Measurements from ENCODE around the gene PCNX1. TPM values are rescaled to one million over a fixed set of nuclear protein-coding genes. Genes with fewer than 3 reads are reported as not detected.
"Not testable (repeated sequence)": the region's sequence is repeated elsewhere in the genome, so short reads cannot be mapped to it uniquely, and the experiment has no call there.

Gene PCNX1
- total RNA-seq, 1 experiment from 2014 or later = 15.4 TPM

DNA sequence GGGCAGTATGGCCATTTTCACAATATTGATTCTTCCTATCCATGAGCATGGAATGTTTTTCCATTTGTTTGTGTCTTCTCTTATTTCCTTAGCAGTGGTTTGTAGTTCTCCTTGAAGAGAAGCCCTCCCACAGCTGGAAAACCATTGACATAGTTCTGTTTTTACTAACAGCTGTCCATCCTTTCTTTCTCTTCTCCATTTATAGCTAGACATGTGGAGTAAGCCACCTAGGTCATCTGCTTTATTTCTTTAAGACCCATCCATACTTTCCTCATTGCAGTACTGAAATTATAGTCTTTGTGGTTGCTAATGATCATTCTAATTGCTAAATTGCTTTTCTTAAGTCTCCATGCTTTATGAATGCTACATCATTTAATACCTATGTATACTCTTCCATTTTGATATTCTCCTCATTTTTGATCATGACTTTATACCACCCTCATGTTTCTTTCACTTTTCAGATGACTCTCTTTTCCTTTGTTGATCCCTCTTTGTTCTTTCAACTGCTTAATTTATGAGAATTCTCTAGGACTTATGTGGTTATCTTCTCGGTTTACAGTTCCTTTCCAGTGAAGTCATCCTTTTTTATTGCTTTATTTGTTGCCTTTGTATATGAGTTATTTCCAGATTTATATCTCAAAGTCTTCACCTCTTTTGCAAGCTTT lies 114.2 kb downstream of the PCNX1 start:
- DNase-seq (ENCODE audit: low read depth, low spot score) = no peak
- in situ Hi-C loops (cut with HindIII; ENCODE audit: low pct_unique_long_range_greater_than_20kb, low sequenced_read_pairs) = no loop called here

GRCh38 chr14:71022012-71022869 lies 115.0 kb downstream of the PCNX1 start:
- DNase-seq (ENCODE audit: low read depth, low spot score) = no peak
- in situ Hi-C loops (cut with HindIII; ENCODE audit: low pct_unique_long_range_greater_than_20kb, low sequenced_read_pairs) = no loop called here

GRCh38 chr14:71022939-71023338 lies 115.7 kb downstream of the PCNX1 start:
- in situ Hi-C loops (cut with HindIII; ENCODE audit: low pct_unique_long_range_greater_than_20kb, low sequenced_read_pairs) = no loop called here
- no peak for DNase-seq (ENCODE audit: low read depth, low spot score)

- in situ Hi-C loops (cut with HindIII; ENCODE audit: low pct_unique_long_range_greater_than_20kb, low sequenced_read_pairs) = no loop called here
- DNase-seq (ENCODE audit: low read depth, low spot score) = no peak
These were observed 122.0 kb downstream of the PCNX1 start for GRCh38 chr14:71029236-71029781.

DNA sequence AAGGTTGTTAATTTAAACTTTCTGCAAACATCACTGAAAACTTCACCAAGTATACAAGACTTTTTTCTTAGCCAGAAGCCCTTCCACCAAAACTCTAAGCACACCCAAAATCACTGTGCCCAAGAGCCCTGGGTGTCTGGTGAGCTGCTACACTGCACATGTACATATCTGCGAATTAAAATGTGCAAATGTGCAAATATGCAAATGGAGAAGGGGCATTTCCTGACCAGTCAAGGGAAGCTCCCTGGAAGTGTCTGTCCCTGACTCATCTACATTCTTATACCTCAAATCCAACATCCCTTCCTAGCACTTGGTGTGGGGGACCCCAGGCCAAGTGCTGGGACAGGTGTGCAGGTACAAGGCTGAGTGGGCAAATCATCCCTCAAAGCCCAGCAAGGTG lies 123.7 kb downstream of the PCNX1 start:
- no peak for DNase-seq (ENCODE audit: low read depth, low spot score)
- in situ Hi-C loops (cut with HindIII; ENCODE audit: low pct_unique_long_range_greater_than_20kb, low sequenced_read_pairs) = no loop called here

- DNase-seq (ENCODE audit: low read depth, low spot score) = no peak
- in situ Hi-C loops (cut with HindIII; ENCODE audit: low pct_unique_long_range_greater_than_20kb, low sequenced_read_pairs) = no loop called here
These were observed 129.2 kb downstream of the PCNX1 start for GRCh38 chr14:71036433-71036832.

- no peak for DNase-seq (ENCODE audit: low read depth, low spot score)
- in situ Hi-C loops (cut with HindIII; ENCODE audit: low pct_unique_long_range_greater_than_20kb, low sequenced_read_pairs) = no loop called here
These were observed 141.1 kb downstream of the PCNX1 start for GRCh38 chr14:71048393-71048792.

GRCh38 chr14:71049435-71050133 lies 142.3 kb downstream of the PCNX1 start:
- no peak for DNase-seq (ENCODE audit: low read depth, low spot score)
- in situ Hi-C loops (cut with HindIII; ENCODE audit: low pct_unique_long_range_greater_than_20kb, low sequenced_read_pairs) = no loop called here

- peak; percentile 37 for DNase-seq (ENCODE audit: low read depth, low spot score)
- in situ Hi-C loops (cut with HindIII; ENCODE audit: low pct_unique_long_range_greater_than_20kb, low sequenced_read_pairs) = no loop called here
These were observed 143.1 kb downstream of the PCNX1 start for GRCh38 chr14:71050227-71050823.

DNA sequence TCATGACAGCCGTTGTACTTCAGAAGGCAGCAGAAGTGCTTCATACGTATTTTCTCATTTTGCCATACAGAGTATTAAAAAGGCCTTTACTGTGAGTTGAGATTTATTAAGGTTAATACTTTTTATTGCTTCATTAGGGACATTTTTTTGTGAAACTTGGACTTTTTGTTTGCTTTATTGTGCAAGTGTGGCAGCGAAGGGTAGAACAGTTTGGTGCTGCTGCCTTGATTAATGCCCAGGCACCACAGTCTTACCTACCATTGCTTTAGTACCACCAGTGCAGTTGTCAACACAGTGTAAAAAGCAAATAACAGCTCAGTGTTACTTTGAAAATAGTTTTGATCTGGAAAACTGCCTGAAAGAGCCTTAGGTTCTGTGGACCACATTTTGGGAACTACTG lies 147.4 kb downstream of the PCNX1 start:
- in situ Hi-C loops (cut with HindIII; ENCODE audit: low pct_unique_long_range_greater_than_20kb, low sequenced_read_pairs) = no loop called here

GRCh38 chr14:71056168-71056567 lies 148.9 kb downstream of the PCNX1 start:
- DNase-seq (ENCODE audit: low read depth, low spot score) = no peak
- in situ Hi-C loops (cut with HindIII; ENCODE audit: low pct_unique_long_range_greater_than_20kb, low sequenced_read_pairs) = no loop called here

More for the DNA sequence above, 147.4 kb downstream of the PCNX1 start:
- no peak for DNase-seq (ENCODE audit: low read depth, low spot score)

- DNase-seq (ENCODE audit: low read depth, low spot score) = no peak
- in situ Hi-C loops (cut with HindIII; ENCODE audit: low pct_unique_long_range_greater_than_20kb, low sequenced_read_pairs) = no loop called here
These were observed 153.0 kb downstream of the PCNX1 start for GRCh38 chr14:71060274-71060673.

DNA sequence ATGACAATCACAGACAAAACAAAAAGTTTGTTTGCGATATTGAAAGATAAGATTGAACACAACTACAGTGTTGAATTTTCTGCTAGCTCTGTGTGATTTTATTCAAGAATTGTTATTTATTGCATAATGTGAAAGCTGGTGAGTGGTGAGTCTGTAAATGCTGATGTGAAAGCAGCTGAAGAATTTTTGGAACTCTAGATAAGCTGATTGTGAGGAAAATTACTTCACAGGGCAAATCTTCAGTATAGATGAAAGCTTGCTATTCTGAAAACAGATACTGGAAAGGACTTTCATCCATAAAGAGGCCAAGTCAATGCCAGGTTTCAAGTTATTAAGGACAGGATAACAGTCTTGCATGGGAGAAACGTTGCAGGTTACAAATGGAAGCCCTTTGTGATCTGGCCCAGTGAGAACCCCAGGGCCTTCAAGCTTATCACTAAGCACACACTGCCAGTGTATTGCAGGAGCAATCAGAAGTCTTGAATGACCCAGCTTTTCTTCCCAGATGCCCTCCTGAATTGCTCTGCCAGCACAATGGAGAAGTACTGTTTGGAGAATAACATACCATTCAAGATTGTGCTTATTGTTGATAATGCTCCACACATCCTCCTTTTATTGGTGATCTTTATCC lies 153.7 kb downstream of the PCNX1 start:
- in situ Hi-C loops (cut with HindIII; ENCODE audit: low pct_unique_long_range_greater_than_20kb, low sequenced_read_pairs) = no loop called here
- no peak for DNase-seq (ENCODE audit: low read depth, low spot score)

- in situ Hi-C loops (cut with HindIII; ENCODE audit: low pct_unique_long_range_greater_than_20kb, low sequenced_read_pairs) = no loop called here
- DNase-seq (ENCODE audit: low read depth, low spot score) = no peak
These were observed 154.2 kb downstream of the PCNX1 start for GRCh38 chr14:71061458-71061857.

- no peak for DNase-seq (ENCODE audit: low read depth, low spot score)
- in situ Hi-C loops (cut with HindIII; ENCODE audit: low pct_unique_long_range_greater_than_20kb, low sequenced_read_pairs) = no loop called here
These were observed 155.5 kb downstream of the PCNX1 start for GRCh38 chr14:71062581-71063303.

DNA sequence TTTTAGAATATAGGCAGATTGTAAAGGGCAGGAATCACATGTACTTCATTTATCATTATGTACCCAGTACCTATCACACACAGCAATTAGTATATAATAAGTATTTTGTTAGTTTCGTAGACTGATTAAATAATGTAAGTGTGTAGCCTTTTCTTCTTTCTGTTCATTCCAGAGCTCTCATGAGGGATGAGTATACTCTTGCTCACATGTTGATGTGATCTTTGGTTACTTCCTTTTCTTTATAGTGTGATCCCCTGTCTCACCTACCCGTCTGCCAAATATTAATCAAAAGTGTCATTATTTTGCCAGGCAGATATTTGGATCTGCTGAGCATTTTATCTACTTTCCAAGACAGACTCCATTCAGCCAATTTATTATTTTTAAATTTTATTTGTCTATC lies 156.1 kb downstream of the PCNX1 start:
- DNase-seq (ENCODE audit: low read depth, low spot score) = peak; percentile 5
- in situ Hi-C loops (cut with HindIII; ENCODE audit: low pct_unique_long_range_greater_than_20kb, low sequenced_read_pairs) = no loop called here

- in situ Hi-C loops (cut with HindIII; ENCODE audit: low pct_unique_long_range_greater_than_20kb, low sequenced_read_pairs); DNase-seq (ENCODE audit: low read depth, low spot score): not testable (repeated sequence)
These were observed 157.5 kb downstream of the PCNX1 start for GRCh38 chr14:71064747-71065146.

Data from SK-MEL-5 (cell line).